Measurements from ENCODE around the gene RERG.

The RERG gene

DNA sequence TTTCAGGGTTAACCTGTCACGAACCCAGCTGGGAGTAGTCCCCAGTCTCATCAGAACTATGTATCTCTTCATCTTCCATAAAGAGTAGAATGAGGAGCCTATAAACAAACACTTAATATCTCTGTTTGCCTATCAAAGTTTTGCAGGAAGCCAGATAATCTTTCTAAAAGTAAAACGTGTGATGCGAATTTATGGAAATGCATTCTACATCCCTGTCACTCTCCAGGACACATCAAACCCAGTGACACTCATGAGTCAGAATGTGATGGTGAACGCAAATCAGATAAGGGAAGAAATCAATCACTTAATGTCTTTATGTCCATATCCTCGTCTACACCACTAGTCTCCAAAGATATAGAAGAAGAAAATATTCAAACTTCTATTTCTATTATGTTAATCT is 37.4 kb downstream of the RERG start:
- DNase-seq = no peak

DNA sequence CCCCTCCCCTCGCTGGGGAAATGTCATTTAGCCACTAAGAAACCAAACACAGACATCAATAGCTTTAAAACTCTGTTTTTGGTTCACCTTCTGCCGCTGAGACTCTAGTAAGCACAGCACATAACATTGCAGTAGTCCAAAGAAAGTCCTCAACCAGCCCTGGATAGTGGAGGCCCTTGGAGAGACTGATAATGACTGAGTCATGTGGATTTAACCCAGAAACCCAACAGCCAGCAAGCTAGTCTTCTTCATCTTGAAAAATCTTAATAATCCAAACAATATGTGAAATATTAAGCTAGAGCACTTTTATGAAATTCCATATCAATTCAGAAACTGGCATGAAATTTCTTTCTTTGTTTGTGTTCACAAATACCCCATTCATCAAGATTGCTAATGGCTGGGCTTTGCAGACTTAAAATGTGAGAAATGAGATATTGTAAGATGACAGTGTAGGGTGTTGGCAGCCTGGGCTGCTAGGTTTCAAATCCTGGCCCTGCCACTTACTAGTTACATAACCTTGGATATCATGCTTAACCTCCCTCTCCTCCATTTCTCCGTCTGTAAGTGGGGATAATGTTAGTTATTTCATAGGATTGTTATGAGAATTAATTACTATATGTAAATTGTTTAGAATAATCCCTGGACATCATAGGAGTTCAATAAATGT is 40.1 kb downstream of the RERG start:
- DNase-seq = no peak

DNA sequence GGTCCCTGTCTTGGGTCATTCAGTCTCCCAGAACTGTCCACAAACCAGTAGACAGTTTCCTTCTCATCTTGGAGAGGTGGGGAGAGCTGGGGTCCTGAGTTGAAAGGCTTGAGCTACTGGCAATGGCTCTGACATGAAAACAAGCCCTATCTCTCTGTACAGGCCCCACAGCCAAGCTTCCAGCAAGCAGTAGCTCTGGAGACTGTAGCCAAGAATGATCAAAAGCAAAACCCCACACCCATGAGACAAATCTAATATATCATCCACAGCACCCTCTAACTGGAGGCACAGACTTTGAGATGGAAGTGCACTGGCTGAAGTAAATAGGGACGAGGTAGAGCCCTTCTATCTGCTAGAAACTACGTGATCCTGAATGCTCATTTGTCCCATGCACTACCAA is 40.9 kb downstream of the RERG start:
- DNase-seq = no peak

DNA sequence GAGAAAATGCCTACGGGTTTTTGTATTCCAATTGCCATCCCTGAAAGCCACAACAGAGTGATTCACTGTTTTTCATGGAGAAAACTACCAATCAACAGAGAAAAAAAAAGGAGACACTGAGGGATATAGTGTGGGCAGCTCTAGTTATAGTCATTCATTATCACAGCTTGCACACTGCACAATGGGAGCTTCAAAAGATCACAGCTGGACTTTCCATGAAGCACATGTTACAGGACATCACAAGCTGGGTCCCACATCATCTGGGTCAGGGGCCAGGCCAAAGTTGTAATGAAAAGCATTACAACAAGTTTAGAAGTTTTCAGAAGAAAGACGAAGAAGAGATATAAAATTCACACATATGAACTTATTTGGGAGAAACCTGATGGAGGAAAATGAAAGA is 41.5 kb downstream of the RERG start:
- DNase-seq = no peak

DNA sequence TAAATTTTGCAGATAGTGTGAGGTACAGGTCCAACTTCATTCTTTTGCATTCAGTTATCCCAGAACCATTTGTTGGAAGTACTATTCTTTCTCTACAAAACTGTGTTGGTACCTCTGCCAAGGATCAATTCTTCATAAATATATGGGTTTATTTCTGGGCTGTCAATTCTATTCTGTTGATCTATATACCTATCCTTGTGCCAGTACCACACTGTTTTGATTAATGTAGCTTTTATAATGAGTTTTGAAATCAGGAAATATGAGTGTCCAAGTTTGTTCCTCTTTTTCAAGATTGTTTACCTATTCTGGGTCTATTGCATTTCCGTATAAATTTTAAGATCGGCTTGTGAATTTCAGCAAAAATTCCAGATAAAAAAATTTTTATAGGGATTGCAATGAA is 48.1 kb downstream of the RERG start:
- DNase-seq = no peak

DNA sequence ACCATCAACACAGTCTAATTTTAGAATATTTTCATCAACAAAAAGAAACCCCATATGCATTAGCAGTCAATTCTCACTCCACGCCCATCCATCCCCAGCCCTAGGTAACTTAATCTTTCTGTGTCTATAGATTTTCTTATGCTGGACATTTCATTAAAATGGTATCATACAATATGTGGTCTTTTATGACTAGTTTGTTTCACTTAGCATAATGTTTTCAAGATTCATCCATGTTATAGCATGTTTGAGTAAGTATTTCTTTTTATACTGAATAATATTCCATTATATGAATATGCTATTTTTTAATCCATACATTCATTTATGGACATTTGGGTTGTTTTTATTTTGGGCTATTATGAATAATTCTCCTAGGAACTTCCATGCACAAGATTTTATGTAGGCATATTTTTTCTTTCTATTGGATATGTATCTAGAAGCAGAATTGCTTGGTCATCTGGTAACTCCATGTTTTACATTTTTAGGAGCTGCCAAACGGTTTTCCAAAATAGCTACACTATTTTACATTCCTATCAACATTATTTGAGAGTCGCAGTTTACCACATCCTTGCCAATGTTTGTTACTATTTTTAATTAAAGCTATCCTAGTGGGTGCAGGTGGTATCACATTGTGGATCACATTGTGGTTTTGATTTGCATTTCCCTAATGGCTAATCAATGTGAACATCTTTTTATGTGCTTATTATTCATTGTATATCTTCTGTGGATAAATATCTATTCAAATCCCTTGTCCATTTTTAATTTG is 49.0 kb downstream of the RERG start:
- DNase-seq = no peak

DNA sequence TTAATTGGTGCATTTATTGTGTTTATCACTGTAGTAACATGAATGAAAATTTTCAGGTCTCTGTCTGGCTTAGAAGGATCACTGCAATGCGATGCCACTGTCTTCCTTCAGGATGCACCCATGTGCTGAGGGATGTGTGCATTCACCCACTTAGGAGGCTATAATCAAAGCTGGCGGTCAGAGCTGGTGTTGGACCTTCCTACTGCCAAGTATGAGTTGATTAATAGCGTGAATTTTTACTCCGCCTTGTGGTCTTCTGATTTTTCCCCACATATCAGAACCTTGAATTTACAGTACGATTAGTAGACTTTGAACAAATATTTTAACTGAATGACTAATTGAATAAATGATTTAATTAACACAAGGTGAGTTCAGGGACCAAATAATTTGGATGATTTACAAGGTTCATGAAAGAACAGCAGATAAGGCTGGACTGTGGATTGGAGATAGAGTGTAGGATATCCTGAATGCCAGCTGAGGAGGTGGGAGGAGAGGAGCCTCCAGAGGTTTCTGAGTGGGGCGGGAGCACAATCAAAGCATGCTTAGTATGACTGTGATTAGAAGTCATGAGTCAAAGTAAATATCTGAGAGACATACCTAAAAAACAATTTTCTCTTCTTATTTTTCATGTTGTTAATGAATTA is 50.1 kb downstream of the RERG start:
- no peak for DNase-seq

DNA sequence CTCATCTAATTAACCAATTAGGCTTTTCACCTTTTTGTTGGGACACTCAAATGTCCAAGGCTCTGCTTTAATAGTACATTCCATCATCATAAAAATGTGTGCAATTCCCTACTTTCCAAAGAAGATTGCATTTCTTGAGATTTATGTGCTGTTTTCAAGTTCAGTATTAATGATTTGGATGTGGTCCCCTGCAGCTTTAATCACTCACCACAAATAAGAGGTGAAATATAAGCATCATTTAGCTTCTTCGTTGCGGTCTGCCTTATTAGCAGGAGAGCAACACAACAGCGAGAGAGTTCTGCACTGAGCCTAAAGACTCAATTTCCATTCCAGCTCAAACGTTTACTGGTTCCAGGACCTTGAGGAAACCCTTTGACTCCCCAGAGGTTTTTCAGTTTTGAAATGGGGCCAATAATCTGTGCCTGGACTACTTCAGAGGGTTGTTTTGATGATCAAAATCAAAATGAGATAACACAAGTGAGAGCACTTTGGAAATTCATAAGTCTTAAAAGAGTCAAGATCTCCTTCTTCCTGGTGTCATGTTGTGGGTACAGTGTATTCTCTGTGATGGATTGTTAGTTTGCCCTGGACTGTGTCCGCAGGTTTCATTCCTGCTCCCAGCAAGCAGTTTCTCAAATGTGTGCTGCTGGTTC is 53.1 kb downstream of the RERG start:
- DNase-seq = no peak

DNA sequence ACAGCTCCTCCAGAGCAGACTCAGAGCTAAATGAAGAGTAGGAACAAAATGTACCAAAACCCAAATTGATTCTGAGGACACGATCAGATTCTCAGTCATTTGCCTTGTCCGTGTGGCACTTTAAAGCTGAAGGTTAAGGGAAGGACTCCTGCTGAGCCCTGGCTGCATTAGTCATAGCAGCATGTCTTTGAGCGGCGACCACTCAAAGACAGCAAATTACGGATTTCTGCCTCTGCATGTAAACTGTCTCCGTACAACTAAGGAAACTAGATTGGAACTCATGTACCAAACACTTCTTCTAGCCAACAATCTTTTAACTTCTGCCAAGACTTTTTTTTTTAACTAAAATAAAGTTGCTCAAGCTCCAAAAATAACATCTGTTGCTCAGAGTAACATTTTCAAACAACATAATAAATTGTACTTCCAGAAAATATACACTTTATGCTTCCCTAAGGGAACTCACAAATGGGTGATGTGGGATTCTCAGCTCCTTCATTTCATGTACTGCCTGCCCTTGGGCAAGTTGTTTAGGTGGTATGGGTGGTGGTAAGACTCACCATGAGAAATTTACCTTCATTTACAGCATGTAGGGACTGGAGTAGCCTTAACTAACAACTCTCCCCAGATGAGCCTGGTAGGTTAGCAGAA is 56.1 kb downstream of the RERG start:
- DNase-seq = no peak

DNA sequence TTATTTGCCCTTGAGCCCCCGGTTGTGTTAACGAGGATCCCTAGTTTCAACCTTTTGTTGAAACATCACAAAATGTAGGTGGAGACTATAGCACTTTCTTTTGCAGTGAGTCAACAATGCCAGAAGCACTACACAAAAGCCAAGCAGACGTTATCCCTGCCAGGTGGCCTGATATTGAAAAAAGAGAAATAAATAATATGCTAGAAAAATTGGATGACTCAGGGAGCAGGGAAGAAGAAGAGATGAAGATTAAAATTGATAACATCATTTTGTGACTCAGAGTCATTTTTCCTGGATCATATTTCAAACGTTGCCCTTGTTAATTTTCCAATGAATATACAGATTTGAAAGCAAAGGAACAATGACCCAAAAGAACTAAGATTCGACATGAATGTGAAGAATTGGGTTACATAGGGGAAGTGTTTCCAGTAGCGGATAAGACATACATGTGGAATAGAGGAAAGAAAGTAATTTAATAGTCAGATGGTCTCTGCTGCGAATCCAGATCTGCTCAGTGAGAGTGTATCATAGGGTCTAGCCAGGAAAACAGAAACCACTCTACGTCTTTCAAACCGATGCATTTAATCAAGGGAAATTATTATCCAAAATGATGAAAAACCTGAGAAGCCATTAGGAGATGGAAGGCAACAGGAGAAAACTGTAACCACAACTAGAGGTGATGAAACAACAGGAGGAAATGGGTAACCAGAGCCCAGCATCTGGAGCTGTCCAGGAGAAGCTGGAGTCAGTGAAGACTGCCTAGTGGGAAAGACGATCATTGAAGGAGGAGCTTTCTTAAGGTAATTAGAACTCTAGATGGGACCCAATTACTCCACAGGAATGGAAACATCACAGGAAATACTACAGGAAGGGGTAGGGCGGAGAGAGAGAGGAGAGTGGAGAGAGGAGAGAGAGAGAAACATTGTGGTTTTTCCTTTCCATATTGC is 57.9 kb downstream of the RERG start:
- no peak for DNase-seq

DNA sequence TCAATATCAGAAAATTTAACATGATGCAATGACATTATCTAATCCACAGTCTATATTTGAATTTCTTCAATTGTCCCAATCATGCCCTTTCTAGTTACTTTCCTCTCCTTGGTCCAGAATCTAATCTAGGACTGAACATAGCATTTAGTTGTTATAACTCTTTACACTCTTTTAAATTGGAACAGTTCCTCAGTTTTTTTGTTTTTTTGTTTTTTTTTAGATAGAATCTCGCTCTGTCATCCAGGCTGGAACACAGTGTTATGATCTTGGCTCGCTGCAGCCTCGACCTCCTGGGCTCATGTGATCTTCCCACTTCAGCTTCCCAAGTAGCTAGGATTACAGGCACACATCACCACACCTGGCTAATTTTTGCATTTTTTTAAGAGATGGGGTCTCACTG is 63.1 kb downstream of the RERG start:
- no peak for DNase-seq

DNA sequence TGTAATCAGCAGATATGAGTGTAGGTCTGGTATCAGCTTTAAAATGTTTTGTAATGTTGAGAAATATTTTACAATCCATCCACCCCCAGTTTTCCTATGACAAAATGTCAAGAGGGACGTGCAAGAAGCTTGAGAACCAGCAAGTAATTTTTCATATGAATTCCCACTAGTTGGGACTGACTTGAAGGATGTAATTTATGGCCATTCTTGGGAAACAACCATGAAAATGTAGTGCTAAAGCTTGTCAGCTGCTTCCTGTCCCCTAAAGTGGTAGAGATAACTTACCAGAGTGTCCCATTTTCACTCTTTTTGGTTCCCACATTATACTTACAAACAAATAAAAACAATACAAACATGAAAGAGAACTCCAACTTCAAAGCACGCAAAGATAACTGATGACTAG is 63.9 kb downstream of the RERG start:
- no peak for DNase-seq

DNA sequence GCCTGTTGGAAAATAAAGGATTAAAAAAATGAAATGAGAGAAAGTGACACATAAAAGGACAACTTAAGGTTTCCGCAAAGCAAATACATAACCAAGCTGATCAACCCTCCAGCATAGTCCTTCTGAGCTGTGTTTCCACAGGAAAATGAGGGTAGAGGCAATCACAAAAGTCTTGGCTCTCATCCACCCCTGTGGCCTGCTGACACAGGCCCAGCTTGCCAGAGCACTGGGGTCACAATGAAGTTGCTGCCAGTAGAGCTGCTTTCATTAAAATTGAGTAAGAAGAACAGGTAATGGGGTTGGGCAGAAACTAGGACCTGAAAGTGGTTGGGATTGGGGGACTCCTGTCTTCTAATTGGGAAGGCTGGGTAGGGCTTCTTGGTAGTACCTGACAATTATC is 65.9 kb downstream of the RERG start:
- no peak for DNase-seq

DNA sequence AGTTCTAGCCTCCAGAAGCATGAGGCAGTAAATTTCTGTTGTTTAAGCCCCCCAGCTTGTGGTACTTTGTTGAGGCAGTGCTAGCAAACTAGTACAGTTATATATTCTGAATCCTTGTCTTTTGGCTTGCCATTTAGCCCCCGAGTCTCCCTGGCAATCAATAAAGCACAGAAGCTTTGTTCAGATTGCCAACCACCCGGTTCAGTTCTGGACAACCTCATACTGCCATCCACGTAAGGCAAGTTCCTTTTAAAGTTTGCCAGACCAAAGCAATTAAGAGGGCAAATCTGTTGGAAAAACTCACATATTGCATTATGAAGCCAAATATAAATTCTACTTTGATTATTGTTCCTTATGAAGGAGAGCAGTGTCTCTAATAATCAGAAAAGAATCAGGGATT is 67.1 kb downstream of the RERG start:
- DNase-seq = no peak

DNA sequence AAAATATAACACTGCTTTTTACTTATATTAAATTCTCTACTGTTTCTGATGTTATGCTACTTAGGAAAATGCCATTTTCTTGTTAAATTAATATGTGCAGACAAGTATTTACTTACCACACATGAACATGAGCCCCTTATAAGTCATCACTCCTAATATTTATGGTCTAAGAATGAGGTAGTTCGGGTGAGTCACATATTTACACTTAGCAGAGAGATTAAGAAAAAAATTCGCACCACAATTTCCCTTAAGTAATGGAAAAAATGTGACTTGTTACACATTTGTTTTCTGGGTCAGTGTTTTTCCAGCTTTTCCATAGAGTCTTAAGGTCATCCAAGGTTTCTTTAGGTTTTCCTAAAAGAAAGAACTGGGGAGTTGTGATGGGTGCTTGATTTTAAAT is 68.3 kb downstream of the RERG start:
- DNase-seq = no peak

DNA sequence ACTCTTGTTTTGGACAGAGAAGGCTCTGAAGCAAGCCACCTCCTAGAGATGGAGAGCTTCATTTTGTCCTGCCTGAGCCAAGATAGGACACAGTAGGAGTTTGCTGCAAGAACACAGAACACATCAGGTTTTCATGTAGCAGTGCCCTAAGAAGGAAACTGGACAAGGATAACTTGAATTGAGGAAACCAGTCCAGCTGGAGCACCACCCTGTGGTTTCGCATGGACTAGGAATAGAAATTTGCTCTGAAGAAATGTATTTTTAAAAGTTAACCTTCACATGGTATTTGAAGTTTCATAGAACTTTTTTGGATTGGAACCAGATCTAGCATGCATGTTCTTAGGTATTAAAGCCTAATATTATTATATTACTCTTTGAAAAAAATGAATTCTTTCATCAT is 68.8 kb downstream of the RERG start:
- no peak for DNase-seq

DNA sequence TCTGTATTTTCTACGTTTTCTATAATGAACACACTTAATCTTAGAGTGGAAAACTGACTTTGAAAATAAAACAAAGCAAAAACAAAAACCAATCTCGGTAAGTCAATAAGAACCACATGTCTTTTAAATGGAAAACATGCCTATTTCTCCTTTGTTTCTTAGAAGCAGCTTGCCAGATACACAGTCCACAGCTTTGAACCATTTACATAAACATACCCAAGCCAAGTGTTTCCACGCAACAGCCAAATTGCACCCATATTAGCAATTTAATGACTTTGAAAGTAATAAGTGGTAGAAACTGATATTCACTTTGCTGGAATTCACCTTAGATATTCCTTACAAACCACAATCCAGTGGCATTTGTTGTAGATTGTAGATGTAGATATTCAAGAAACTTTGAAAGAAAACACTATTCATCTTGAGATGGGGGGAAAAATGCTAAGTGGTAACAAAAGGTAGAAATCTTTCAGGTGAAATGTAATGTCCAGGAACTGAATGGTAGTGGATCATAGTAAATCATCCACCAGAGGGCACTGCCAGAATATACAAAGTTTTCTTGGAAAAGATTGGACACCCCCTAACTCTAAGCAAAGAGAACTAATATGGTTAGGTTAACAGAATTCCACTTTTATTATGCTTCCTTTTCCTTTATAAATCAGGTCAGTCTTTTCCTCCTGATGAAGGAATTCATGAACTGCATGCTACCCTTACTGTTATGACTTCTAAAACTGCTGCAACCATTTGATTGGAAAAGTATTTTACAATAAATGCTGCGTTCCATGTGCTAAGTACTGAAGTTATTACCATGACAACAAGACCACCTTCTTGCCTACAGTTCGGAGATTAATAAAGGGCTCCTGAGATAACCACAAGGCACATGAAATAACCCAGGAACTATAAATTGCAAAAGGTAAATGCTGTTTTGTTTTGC is 69.8 kb downstream of the RERG start:
- no peak for DNase-seq

DNA sequence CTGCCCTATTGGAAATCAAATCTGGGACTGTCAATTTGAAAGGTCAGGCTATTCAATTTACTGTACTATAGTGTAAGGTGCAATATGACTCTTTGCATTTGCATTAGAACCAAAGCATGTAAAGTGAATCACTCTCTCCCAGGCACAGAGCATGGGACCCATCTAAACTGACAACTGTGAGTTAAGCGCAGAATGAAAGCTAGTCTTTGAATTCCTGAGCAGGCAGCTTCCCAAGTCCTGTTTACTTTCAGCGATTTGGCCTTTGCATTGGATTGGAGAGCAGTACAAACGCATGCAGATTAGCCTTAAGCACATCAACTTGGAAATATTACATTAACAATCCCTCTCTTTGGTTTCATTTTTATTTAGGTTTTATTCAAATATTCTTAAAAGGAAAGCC is 74.6 kb downstream of the RERG start:
- no peak for DNase-seq

DNA sequence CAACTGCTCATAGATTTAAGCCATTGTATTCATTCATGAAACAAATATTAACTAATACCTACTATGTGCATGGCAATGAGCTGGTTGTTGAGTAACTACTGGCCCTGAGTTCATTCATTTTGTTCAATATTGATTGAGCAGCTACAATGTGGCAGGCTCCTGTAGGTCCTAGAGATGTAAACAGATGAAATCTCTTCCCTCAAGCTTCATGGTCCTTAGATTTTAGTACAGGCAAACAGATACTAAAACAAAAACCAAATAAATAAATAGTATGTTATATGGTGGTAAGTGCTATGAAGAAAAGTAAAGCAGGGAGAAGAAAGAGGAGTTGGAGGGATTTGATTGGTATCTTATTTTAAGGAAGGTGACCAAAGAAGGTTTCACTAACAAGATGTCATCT is 77.8 kb downstream of the RERG start:
- no peak for DNase-seq

DNA sequence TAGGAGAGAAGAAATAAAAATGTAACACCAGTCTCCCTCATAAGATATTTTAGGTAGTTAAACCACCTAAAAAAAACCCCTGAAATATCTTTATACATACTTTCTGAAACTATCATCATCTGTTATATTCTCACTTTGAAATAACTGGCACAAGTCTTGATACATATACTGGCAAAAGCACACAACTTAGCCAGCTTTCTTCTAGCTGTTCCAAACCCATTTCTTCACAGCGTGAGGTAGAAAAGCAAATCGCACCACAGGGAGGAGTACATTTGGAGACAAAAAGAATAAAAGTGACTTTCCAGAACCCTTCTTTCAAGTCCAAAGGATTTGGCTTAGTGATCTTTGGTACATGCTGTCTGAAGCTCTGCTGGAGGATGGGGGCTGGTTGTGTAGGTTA is 78.5 kb downstream of the RERG start:
- no peak for DNase-seq

DNA sequence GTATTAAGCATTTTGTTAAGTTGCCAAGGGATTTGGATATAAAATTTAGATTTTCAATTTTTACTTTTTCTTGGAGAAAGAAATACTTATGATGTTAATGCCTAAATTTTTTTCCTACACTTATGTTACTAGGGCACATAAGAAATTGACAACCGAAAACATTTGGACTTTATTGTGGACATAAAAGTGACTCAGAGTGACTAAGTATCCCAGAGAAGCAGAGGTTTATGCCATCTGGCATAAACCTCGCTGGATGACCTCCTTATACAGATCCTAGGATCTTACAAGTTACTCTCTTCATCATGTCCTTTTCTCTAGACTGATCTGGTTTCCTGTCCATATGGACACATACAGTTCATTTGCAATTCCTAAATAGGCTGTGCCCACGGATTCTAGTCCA is 89.8 kb downstream of the RERG start:
- DNase-seq = no peak
